Neural progenitor cell (in vitro differentiated cells): ENCODE data around the gene TMEM203. TPM values are rescaled to one million over a fixed set of nuclear protein-coding genes. Genes with fewer than 3 reads are reported as not detected.
"Not testable (repeated sequence)": the region's sequence is repeated elsewhere in the genome, so short reads cannot be mapped to it uniquely, and the experiment has no call there.

ENCODE experiments used
- DNase-seq: peaks from one replicate; pipeline ENCODE4 v3.0.0-alpha.2; 2016; ENCODE audit warnings: low spot score
- H2AFZ ChIP-seq: fragments of 200-600 bp; sonication (generic); replicated peaks from 2 replicates; pipeline ENCODE4 v1.6.1; 2016; ENCODE audit warnings: antibody characterized with exemption
- H3F3A ChIP-seq: fragments of 200-600 bp; sonication (generic); 2 replicates; pipeline ENCODE4 v1.6.1; 2016; ENCODE audit warnings: antibody characterized with exemption, low read depth
- H3K27ac ChIP-seq: fragments of 200-600 bp; sonication (generic); 2 replicates; pipeline ENCODE4 v1.5.1; 2016; ENCODE audit warnings: mild to moderate bottlenecking
- H3K27me3 ChIP-seq: fragments of 200-600 bp; sonication (generic); 2 replicates; pipeline ENCODE4 v1.6.1; 2016; ENCODE audit warnings: mild to moderate bottlenecking, moderate library complexity
- H3K36me3 ChIP-seq: fragments of 200-600 bp; sonication (generic); 2 replicates; pipeline ENCODE4 v1.5.1; 2016
- H3K4me1 ChIP-seq: fragments of 200-600 bp; sonication (generic); 2 replicates; pipeline ENCODE4 v1.6.1; 2016; ENCODE audit warnings: mixed run types
- H3K4me2 ChIP-seq: fragments of 200-600 bp; sonication (generic); 2 replicates; pipeline ENCODE4 v1.6.1; 2016
- H3K4me3 ChIP-seq: fragments of 200-600 bp; sonication (generic); 2 replicates; pipeline ENCODE4 v1.5.1; 2016
- H3K79me2 ChIP-seq: fragments of 200-600 bp; sonication (generic); 2 replicates; pipeline ENCODE4 v1.6.1; 2016; ENCODE audit warnings: low read depth
- H3K9ac ChIP-seq: fragments of 200-600 bp; sonication (generic); 2 replicates; pipeline ENCODE4 v1.6.1; 2016
- H3K9me3 ChIP-seq: fragments of 200-600 bp; sonication (generic); 2 replicates; pipeline ENCODE4 v1.5.1; 2016; ENCODE audit warnings: low read depth
- H4K20me1 ChIP-seq: fragments of 200-600 bp; sonication (generic); 2 replicates; pipeline ENCODE4 v1.6.1; 2016; ENCODE audit warnings: low read depth
- H3K27ac Mint-ChIP-seq: 3 replicates; pipeline ENCODE4 v1.8.0; 2021; ENCODE audit warnings: mixed read lengths
- H3K27me3 Mint-ChIP-seq: 2 replicates; pipeline ENCODE4 v1.8.0; 2022; ENCODE audit warnings: low read depth, mild to moderate bottlenecking, inconsistent platforms, moderate library complexity, mixed read lengths; ENCODE audit not compliant: insufficient read depth
- H3K36me3 Mint-ChIP-seq: 3 replicates; pipeline ENCODE4 v1.8.0; 2021; ENCODE audit warnings: mixed read lengths
- H3K4me1 Mint-ChIP-seq: 3 replicates; pipeline ENCODE4 v1.8.0; 2021; ENCODE audit warnings: mixed read lengths
- H3K4me3 Mint-ChIP-seq: 3 replicates; pipeline ENCODE4 v1.8.0; 2021; ENCODE audit warnings: mild to moderate bottlenecking, moderate library complexity, mixed read lengths
- H3K9me3 Mint-ChIP-seq: 3 replicates; pipeline ENCODE4 v1.8.0; 2020; ENCODE audit warnings: mixed read lengths
- CTCF ChIP-seq: fragments of 200-600 bp; sonication (generic); IDR thresholded peaks from 2 replicates; pipeline ENCODE4 v1.5.1; 2017; ENCODE audit warnings: antibody characterized with exemption, mild to moderate bottlenecking
- EZH2 ChIP-seq: fragments of 200-600 bp; sonication (generic); IDR thresholded peaks from 2 replicates; pipeline ENCODE4 v1.6.1; 2017; ENCODE audit warnings: antibody characterized with exemption, mild to moderate bottlenecking, moderate library complexity
- EZH2phosphoT487 ChIP-seq: fragments of 200-600 bp; sonication (generic); IDR thresholded peaks from 2 replicates; pipeline ENCODE4 v1.6.1; 2017; ENCODE audit warnings: antibody characterized with exemption
- total RNA-seq: library from RNA; depleted of rRNA; stranded (reverse); fragments of >200 nt; gene quantifications from 2 replicates; pipeline ENCODE4 v1.2.3, GENCODE V29; 2015; ENCODE audit warnings: low replicate concordance

The TMEM203 gene
- total RNA-seq, 1 donor from 2014 or later: 21.6 TPM

GRCh38 chr9:137240318-137240840 lies 34.9 kb upstream of the TMEM203 start:
- no peaks in the 10 kb centered on the region for H3K27me3 ChIP-seq
- H4K20me1 ChIP-seq: peaks cover 56% of the 10 kb centered on the region
- peak overlapping the region; percentile 51 for H2AFZ ChIP-seq
- H3K79me2 ChIP-seq: peaks cover 36% of the 10 kb centered on the region
- H3K4me1 Mint-ChIP-seq: peaks cover 35% of the 10 kb centered on the region
- peaks cover 14% of the 10 kb centered on the region for H3K4me1 ChIP-seq
- H3K4me3 ChIP-seq: peak overlapping the region; percentile 78
- peak overlapping the region; percentile 98 for H3K4me2 ChIP-seq
- peak overlapping the region; percentile 86 for H3K27ac ChIP-seq
- no peak overlapping the region for H3K27ac Mint-ChIP-seq
- H3K9ac ChIP-seq: peak overlapping the region; percentile 59
- peaks cover 14% of the 10 kb centered on the region for H3K36me3 Mint-ChIP-seq
- DNase-seq: peak; percentile 74
- TF ChIP-seq EZH2phosphoT487: no peak
- peak; percentile 35 for TF ChIP-seq EZH2
- peak; percentile 40 for TF ChIP-seq CTCF
- peaks cover 51% of the 10 kb centered on the region for H3F3A ChIP-seq
- no peaks in the 10 kb centered on the region for H3K27me3 Mint-ChIP-seq
- no peaks in the 10 kb centered on the region for H3K36me3 ChIP-seq
- peak overlapping the region; percentile 87 for H3K4me3 Mint-ChIP-seq
- no peaks in the 10 kb centered on the region for H3K9me3 ChIP-seq
- H3K9me3 Mint-ChIP-seq: no peaks in the 10 kb centered on the region

GRCh38 chr9:137239541-137240200 lies 34.2 kb upstream of the TMEM203 start:
- Histone ChIP-seq H3K4me1 (peaks cover 14% of the 10 kb centered on the region), H3K4me3 (peak overlapping the region; percentile 78), H3K4me2 (peak overlapping the region; percentile 98), H3F3A (peaks cover 49% of the 10 kb centered on the region), H3K79me2 (peaks cover 36% of the 10 kb centered on the region), H2AFZ (peak overlapping the region; percentile 51), H3K27ac (peak overlapping the region; percentile 86), H4K20me1 (peaks cover 58% of the 10 kb centered on the region)
- Mint-ChIP-seq H3K36me3 (peaks cover 14% of the 10 kb centered on the region), H3K4me1 (peaks cover 35% of the 10 kb centered on the region), H3K4me3 (peak overlapping the region; percentile 87)
- H3K36me3 ChIP-seq, DNase-seq, H3K9me3 Mint-ChIP-seq, H3K9me3 ChIP-seq, H3K27me3 ChIP-seq, H3K27me3 Mint-ChIP-seq, H3K27ac Mint-ChIP-seq, H3K9ac ChIP-seq: not testable (repeated sequence)

- no peak overlapping the region for H3K27ac ChIP-seq
- peaks cover 31% of the 10 kb centered on the region for H3K79me2 ChIP-seq
- no peak for TF ChIP-seq EZH2phosphoT487
- TF ChIP-seq EZH2: no peak
- TF ChIP-seq CTCF: no peak
- H3K4me3 ChIP-seq: no peak overlapping the region
- no peak overlapping the region for H2AFZ ChIP-seq
- H3K9ac ChIP-seq: no peak overlapping the region
- no peaks in the 10 kb centered on the region for H3K9me3 ChIP-seq
- Mint-ChIP-seq H3K27ac (no peak overlapping the region), H3K27me3 (peaks cover 2% of the 10 kb centered on the region), H3K4me1 (peaks cover 23% of the 10 kb centered on the region), H3K36me3 (peaks cover 12% of the 10 kb centered on the region), H3K4me3 (peak overlapping the region; percentile 87), H3K9me3 (no peaks in the 10 kb centered on the region)
- H3K27me3 ChIP-seq: no peaks in the 10 kb centered on the region
- no peaks in the 10 kb centered on the region for H3K36me3 ChIP-seq
- no peak overlapping the region for H3K4me2 ChIP-seq
- H3K4me1 ChIP-seq: peaks cover 14% of the 10 kb centered on the region
- peaks cover 43% of the 10 kb centered on the region for H4K20me1 ChIP-seq
- no peak for DNase-seq
- peaks cover 33% of the 10 kb centered on the region for H3F3A ChIP-seq
Measured at GRCh38 chr9:137237759-137238726, 32.6 kb upstream of the TMEM203 start.
